GM19351 (cell line): ENCODE measurements around the gene ATG7.

ENCODE experiments used
- ATAC-seq: cut with Tn5 transposase; IDR thresholded peaks from one replicate; pipeline ENCODE4 v1.9.1; 2021; ENCODE audit warnings: mild to moderate bottlenecking, moderate library complexity; ENCODE audit not compliant: unreplicated experiment

Gene ATG7

GRCh38 chr3:11602239-11602840 lies 330.1 kb downstream of the ATG7 start:
- ATAC-seq, result no peak

- no peak for ATAC-seq
Measured at GRCh38 chr3:11602886-11603527, 330.8 kb downstream of the ATG7 start.

- no peak for ATAC-seq
Measured at GRCh38 chr3:11603628-11604027, 331.4 kb downstream of the ATG7 start.

GRCh38 chr3:11604139-11604892 lies 332.1 kb downstream of the ATG7 start:
- ATAC-seq, result no peak

GRCh38 chr3:11605398-11605797 lies 333.2 kb downstream of the ATG7 start:
- ATAC-seq, result no peak

GRCh38 chr3:11606090-11606784 lies 334.0 kb downstream of the ATG7 start:
- ATAC-seq, result no peak

- no peak for ATAC-seq
Measured at GRCh38 chr3:11606865-11607440, 334.8 kb downstream of the ATG7 start.
